HCT116 (cell line): ENCODE measurements around the gene IFI27. TPM values are rescaled to one million over a fixed set of nuclear protein-coding genes. Genes with fewer than 3 reads are reported as not detected.

Experiments
- ATAC-seq: fragments of 200-7000 bp; cut with Tn5 transposase; 2 replicates; pipeline ENCODE4 v1.9.1; 2020; ENCODE audit warnings: mild to moderate bottlenecking, moderate library complexity
- BruUV-seq: library from RNA; stranded (reverse); fragments of 400-500 nt; replicated peaks from 2 replicates; lab custom pipeline; 2021; lab: Mats Ljungman, UMichigan
- CTCF ChIA-PET: fragments of 300-600 bp; sonication (Branson Sonifier 250); formaldehyde crosslinking; loops from one replicate; lab custom pipeline; 2021; ENCODE audit warnings: antibody characterized with exemption; lab: Charles Lee
- POLR2A ChIA-PET: fragments of 300-600, 350-600 bp; sonication (Branson Sonifier 250); formaldehyde crosslinking; loops from one replicate; lab custom pipeline; 2021; ENCODE audit warnings: antibody characterized with exemption; lab: Charles Lee
- RAD21 ChIA-PET, 2 experiments: fragments of 300-600 bp; sonication (Branson Sonifier 250); formaldehyde crosslinking; loops; one replicate each; lab custom pipeline; 2023; ENCODE audit warnings: low total read pairs in 2 of 2; ENCODE audit not compliant: uncharacterized antibody in 2 of 2, unreplicated experiment in 2 of 2, low non-redundant PET in 1 of 2; lab: Charles Lee
- DNase-seq: peaks from one replicate; pipeline ENCODE4 v3.0.0-alpha.2; 2010; ENCODE audit warnings: low read depth, low spot score
- H2AFZ ChIP-seq: fragments of 200-600 bp; shearing (Covaris generic), sonication (generic); 2 replicates; pipeline ENCODE4 v1.6.1; 2017; ENCODE audit warnings: low read depth, mixed run types, mixed read lengths, antibody characterized with exemption, low read length; ENCODE audit not compliant: poor library complexity, severe bottlenecking
- H3K27ac ChIP-seq: 2 replicates; pipeline ENCODE4 v1.5.1; 2012; ENCODE audit warnings: low read depth, low read length
- H3K27me3 ChIP-seq: fragments of 200-600 bp; sonication (generic); 2 replicates; pipeline ENCODE4 v1.6.1; 2016; ENCODE audit warnings: mixed run types, low read length, mixed read lengths; ENCODE audit not compliant: insufficient read depth
- H3K36me3 ChIP-seq, 2 experiments: fragments of 200-500 bp in 1 of 2; fragments of 200-600 bp in 1 of 2; sonication (Bioruptor generic) in 1 of 2; sonication (generic) in 1 of 2; 2 replicates each; pipeline versions ENCODE4 v1.5.1 to v1.6.1; 2014 to 2016; ENCODE audit warnings: low read length in 2 of 2, inconsistent platforms in 1 of 2, mixed read lengths in 1 of 2, mixed run types in 1 of 2; ENCODE audit not compliant: insufficient read depth in 2 of 2, control insufficient read depth in 1 of 2
- H3K4me1 ChIP-seq, 2 experiments: fragments of 200-600 bp in 1 of 2; sonication (generic) in 1 of 2; 2 replicates each; pipeline versions ENCODE4 v1.5.1 to v1.6.1; 2012 to 2017; ENCODE audit warnings: low read length in 2 of 2, inconsistent platforms in 1 of 2, mild to moderate bottlenecking in 1 of 2, mixed read lengths in 1 of 2, mixed run types in 1 of 2, moderate library complexity in 1 of 2; ENCODE audit not compliant: insufficient read depth in 2 of 2, control insufficient read depth in 1 of 2
- H3K4me2 ChIP-seq: fragments of 200-600 bp; sonication (generic); 2 replicates; pipeline ENCODE4 v1.6.1; 2017; ENCODE audit warnings: mixed run types, low read length, mixed read lengths
- H3K4me3 ChIP-seq, 2 experiments: fragments of 200-600 bp in 1 of 2; sonication (generic) in 1 of 2; replicated peaks in 1 of 2; 2 replicates each; pipeline ENCODE4 v1.5.1; 2011 to 2016; ENCODE audit warnings: low read length in 2 of 2, control low read depth in 1 of 2, low read depth in 1 of 2, mild to moderate bottlenecking in 1 of 2, mixed read lengths in 1 of 2, mixed run types in 1 of 2
- H3K79me2 ChIP-seq: fragments of 200-600 bp; sonication (generic); 2 replicates; pipeline ENCODE4 v1.6.1; 2017; ENCODE audit warnings: mild to moderate bottlenecking, mixed run types, low read length, moderate library complexity, mixed read lengths; ENCODE audit not compliant: insufficient read depth
- H3K9ac ChIP-seq: fragments of 200-600 bp; sonication (generic); 2 replicates; pipeline ENCODE4 v1.6.1; 2016; ENCODE audit warnings: low read length, mixed read lengths
- H3K9me2 ChIP-seq: fragments of 200-600 bp; sonication (generic), shearing (Covaris generic); 2 replicates; pipeline ENCODE4 v1.6.1; 2017; ENCODE audit warnings: mixed run types, mild to moderate bottlenecking, moderate library complexity; ENCODE audit not compliant: insufficient read depth
- H3K9me3 ChIP-seq, 2 experiments: fragments of 200-500 bp in 1 of 2; fragments of 200-600 bp in 1 of 2; sonication (Bioruptor generic) in 1 of 2; sonication (generic) in 1 of 2; 2 replicates each; pipeline ENCODE4 v1.6.1; 2014 to 2017; ENCODE audit warnings: low read length in 2 of 2, mixed read lengths in 2 of 2, inconsistent platforms in 1 of 2, low read depth in 1 of 2, mild to moderate bottlenecking in 1 of 2, mixed run types in 1 of 2, moderate library complexity in 1 of 2; ENCODE audit not compliant: control insufficient read depth in 1 of 2, insufficient read depth in 1 of 2
- H4K20me1 ChIP-seq: fragments of 200-600 bp; sonication (generic), shearing (Covaris generic); 2 replicates; pipeline ENCODE4 v1.6.1; 2017; ENCODE audit warnings: mixed run types, mild to moderate bottlenecking, moderate library complexity; ENCODE audit not compliant: insufficient read depth
- ATF3 ChIP-seq: IDR thresholded peaks from 2 replicates; pipeline ENCODE4 v1.6.1; 2012
- CTCF ChIP-seq, 3 experiments: fragments of 200-600 bp in 1 of 3; sonication (generic) in 1 of 3; IDR thresholded peaks in 2 of 3; conservative IDR thresholded peaks in 1 of 3; 2 replicates each; pipeline ENCODE4 v1.5.1; 2012 to 2017; ENCODE audit warnings: low read depth in 2 of 3, low read length in 2 of 3, antibody characterized with exemption in 1 of 3, borderline replicate concordance in 1 of 3, control low read depth in 1 of 3, mild to moderate bottlenecking in 1 of 3, mixed read lengths in 1 of 3, mixed run types in 1 of 3, moderate library complexity in 1 of 3; ENCODE audit not compliant: insufficient read depth in 1 of 3
- EZH2phosphoT487 ChIP-seq: fragments of 200-600 bp; IDR thresholded peaks from 2 replicates; pipeline ENCODE4 v1.6.1; 2018; ENCODE audit warnings: antibody characterized with exemption, borderline replicate concordance
- POLR2AphosphoS5 ChIP-seq: IDR thresholded peaks from 2 replicates; pipeline ENCODE4 v1.6.1; 2011; ENCODE audit warnings: mild to moderate bottlenecking, low read depth, low read length, moderate library complexity
- intact Hi-C: fragments of 100-400 bp; cut with micrococcal nuclease; formaldehyde crosslinking; loops from 2 replicates; pipeline ENCODE4 v1.10.0; 2022
- total RNA-seq: library from RNA; stranded (reverse); gene quantifications from one replicate; pipeline ENCODE4 v1.2.1, GENCODE V29; 2021; ENCODE audit not compliant: unreplicated experiment

Gene IFI27
- total RNA-seq, 1 experiment from 2014 or later = 3.8 TPM

GRCh38 chr14:94123296-94123695 lies 12.8 kb downstream of the IFI27 start:
- TF ChIP-seq POLR2AphosphoS5 (no peak), ATF3 (no peak)
- H3K9me3 ChIP-seq = peaks cover 0 to 11% of the 10 kb centered on the region in 2 experiments; a peak in 2 of 4 replicates
- peaks cover 3% of the 10 kb centered on the region; the same call in 1 of the 2 replicates for H3K27me3 ChIP-seq
- no peak for ATAC-seq
- no TSS peak for BruUV-seq
- DNase-seq = no peak
- no peaks in the 10 kb centered on the region for H3K9me2 ChIP-seq
- POLR2A ChIA-PET = no interaction called here
- CTCF ChIA-PET = no interaction called here
- no peak overlapping the region for H3K9ac ChIP-seq
- H3K4me3 ChIP-seq = no peak overlapping the region
- H2AFZ ChIP-seq = no peak overlapping the region
- no peaks in the 10 kb centered on the region for H3K36me3 ChIP-seq
- no peaks in the 10 kb centered on the region for H4K20me1 ChIP-seq
- no peak overlapping the region for H3K4me2 ChIP-seq
- RAD21 ChIA-PET = no interaction called here
- H3K4me1 ChIP-seq = peaks cover 0 to under 1% of the 10 kb centered on the region in 2 experiments; a peak in 1 of 4 replicates
- no peak overlapping the region for H3K27ac ChIP-seq
- intact Hi-C loops = no loop called here
- H3K79me2 ChIP-seq = no peaks in the 10 kb centered on the region

- no TSS peak for BruUV-seq
- H3K9me3 ChIP-seq = peaks cover 0 to 11% of the 10 kb centered on the region in 2 experiments; a peak in 2 of 4 replicates
- no peaks in the 10 kb centered on the region for H3K79me2 ChIP-seq
- no peaks in the 10 kb centered on the region for H4K20me1 ChIP-seq
- no peak overlapping the region for H3K4me2 ChIP-seq
- DNase-seq (no peak), ATAC-seq (no peak)
- ChIA-PET RAD21 (no interaction called here), CTCF (interaction anchor here (1.6 kb wide), 1 partner anchor 13 kb away, joined by 3 read pairs; no protein-coding TSS in a partner anchor), POLR2A (no interaction called here)
- no peaks in the 10 kb centered on the region for H3K36me3 ChIP-seq
- no peak overlapping the region for H3K9ac ChIP-seq
- no peak for TF ChIP-seq EZH2phosphoT487
- TF ChIP-seq CTCF (IDR thresholded peaks at IDR 0.05 in 2 of 3, conservative IDR thresholded peaks at IDR 0.05 in 1 of 3; ENCODE audit: borderline replicate concordance in 1 of 3, insufficient read depth in 1 of 3, low read depth in 2 of 3, low read length in 2 of 3) = no peak
- no peaks in the 10 kb centered on the region for H3K9me2 ChIP-seq
- peaks cover 3% of the 10 kb centered on the region; the same call in 1 of the 2 replicates for H3K27me3 ChIP-seq
- peaks cover 0 to 6% of the 10 kb centered on the region in 2 experiments; a peak in 1 of 4 replicates for H3K4me1 ChIP-seq
- no peak overlapping the region for H2AFZ ChIP-seq
- intact Hi-C loops = no loop called here
- no peak overlapping the region for H3K4me3 ChIP-seq
- H3K27ac ChIP-seq = no peak overlapping the region
These were observed 13.3 kb downstream of the IFI27 start for GRCh38 chr14:94123868-94124267.
